Heart left ventricle (tissue), 13 donors: Measurements from ENCODE around the gene MRPL55.

ENCODE experiments used
- CTCF ChIP-seq, 12 donors: fragments of 200-600 bp; sonication (generic) in 4 of 12; IDR thresholded peaks; one replicate each; pipeline versions ENCODE4 v1.5.0 to v1.8.0; 2018 to 2022; ENCODE audit warnings: antibody characterized with exemption in 12 of 12, mild to moderate bottlenecking in 5 of 12
- POLR2A ChIP-seq, 2 donors: fragments of 450-650 bp; IDR thresholded peaks; one replicate each; pipeline ENCODE4 v1.6.1; 2017; ENCODE audit warnings: antibody characterized with exemption in 2 of 2, mild to moderate bottlenecking in 2 of 2, moderate library complexity in 2 of 2
- donor health status: ischemic (EF 13 %, LVEDD 7.1; RV severe dilation, severe dysfunction).
- donor health status: DM: no; HTN: yes; CAD: no.
- donor health status: DM: no; HTN: no; CAD: no.
- donor health status: ischemic (EF 25% LVEDD 6.9; RV normal size, moderate dysfunction).
- donor health status: ischemic (EF 25% LVEDD 5.7; RV mildly dilated, moderate dysfunction).
- donor health status: ischemic (EF 35%, LVEDD 5.7; RV mildly dilated, moderate dysfunction).
- donor health status: nonischemic (EF 11% LVEDD 7.7; RV severe dilation, severe dysfunction).
- donor health status: DM: yes; HTN: yes; CAD: no.
- donor health status: PGD.
- donor health status: ischemic (EF 29% LVEDD 5.4; RV normal size, mild dysfunction).
- donor health status: nonischemic (EF 23%, LVEDD 6.1; RV moderate dilation, normal function).

- TF ChIP-seq CTCF (IDR thresholded peaks at IDR 0.05) (no peak), POLR2A (IDR thresholded peaks at IDR 0.05) (no peak)
Observed at GRCh38 chr1:228094432-228095016, 14.6 kb downstream of the MRPL55 start.
